ENCODE results near the gene ACTR10. TPM values are rescaled to one million over a fixed set of nuclear protein-coding genes. Genes with fewer than 3 reads are reported as not detected.

Gene ACTR10
- 14.8 and 37.6 TPM in 2 replicates for total RNA-seq (2011; cell fraction: chromatin; rRNA removed; ENCODE audit: low replicate concordance)
- total RNA-seq (2011; cell fraction: nucleolus; rRNA removed) = 12.3 and 13.6 TPM in 2 replicates
- 18.2 and 18.4 TPM in 2 replicates for total RNA-seq (2011; cell fraction: nucleoplasm; rRNA removed)
- total RNA-seq (2014; rRNA removed) (20.5 and 22.0 TPM in 2 replicates), total RNA-seq (2014; rRNA removed; fragmentation: Illumina TruSeq; extraction: Trizol) (34.1 and 45.6 TPM in 2 replicates), total RNA-seq (2015; rRNA removed; fragmentation: Illumina TruSeq; extraction: Trizol) (22.2 and 23.2 TPM in 2 replicates), total RNA-seq (2021) (25.9 and 27.4 TPM in 2 replicates), polyA plus RNA-seq (2011; rRNA removed) (54.6 and 66.1 TPM in 2 replicates), polyA plus RNA-seq (2014; fragmentation: Illumina TruSeq; extraction: Trizol) (37.1 and 46.7 TPM in 2 replicates), polyA plus RNA-seq (2014; fragmentation: Nextera tagmentation; extraction: Ambion mirVana) (10 to 100 TPM; 28.6 to 38.1 TPM), polyA plus RNA-seq (2014; rRNA removed) (40.7 and 42.5 TPM in 2 replicates), polyA minus RNA-seq (2011; rRNA and poly(A)+ RNA removed) (18.8 and 24.8 TPM in 2 replicates), Bru-seq, nascent RNA (percentile 67 among the genes with signal in this experiment), BruChase-seq, experiment 1, labeled RNA remaining after a 2-hour chase (percentile 76 among the genes with signal in this experiment), BruChase-seq, experiment 2, labeled RNA remaining after a 6-hour chase (percentile 76 among the genes with signal in this experiment)
- 6.4 and 14.7 TPM in 2 replicates for polyA plus RNA-seq (2011; cell fraction: cytosol; rRNA removed)
- 8.7 and 17.0 TPM in 2 replicates for polyA plus RNA-seq (2011; cell fraction: nucleus; rRNA removed)
- 27.7 and 46.9 TPM in 2 replicates for polyA plus RNA-seq (2012)
- polyA minus RNA-seq (2011; cell fraction: cytosol; rRNA and poly(A)+ RNA removed) = 14.9 and 22.2 TPM in 2 replicates
- polyA minus RNA-seq (2011; cell fraction: nucleus; rRNA and poly(A)+ RNA removed) = 9.4 and 14.4 TPM in 2 replicates
- long read RNA-seq, experiment 1, transcript ACTR10-201 (13 exons, 2,419 nt) = major isoform, 87 of 100 reads
- long read RNA-seq, experiment 1, partial matches to known transcripts = 9 of 100 reads
- long read RNA-seq, experiment 1, other reads (novel, unspliced or antisense) = 2 of 100 reads
- long read RNA-seq, experiment 2, transcript ACTR10-201 (13 exons, 2,419 nt) = major isoform, 15 of 21 reads
- long read RNA-seq, experiment 2, partial matches to known transcripts = 3 of 21 reads
- long read RNA-seq, experiment 2, other reads (novel, unspliced or antisense) = 2 of 21 reads
- long read RNA-seq, experiment 3, transcript ACTR10-201 (13 exons, 2,419 nt) = major isoform, 42 of 47 reads
- long read RNA-seq, experiment 3, partial matches to known transcripts = 1 of 47 reads
- long read RNA-seq, experiment 3, other reads (novel, unspliced or antisense) = 2 of 47 reads

DNA sequence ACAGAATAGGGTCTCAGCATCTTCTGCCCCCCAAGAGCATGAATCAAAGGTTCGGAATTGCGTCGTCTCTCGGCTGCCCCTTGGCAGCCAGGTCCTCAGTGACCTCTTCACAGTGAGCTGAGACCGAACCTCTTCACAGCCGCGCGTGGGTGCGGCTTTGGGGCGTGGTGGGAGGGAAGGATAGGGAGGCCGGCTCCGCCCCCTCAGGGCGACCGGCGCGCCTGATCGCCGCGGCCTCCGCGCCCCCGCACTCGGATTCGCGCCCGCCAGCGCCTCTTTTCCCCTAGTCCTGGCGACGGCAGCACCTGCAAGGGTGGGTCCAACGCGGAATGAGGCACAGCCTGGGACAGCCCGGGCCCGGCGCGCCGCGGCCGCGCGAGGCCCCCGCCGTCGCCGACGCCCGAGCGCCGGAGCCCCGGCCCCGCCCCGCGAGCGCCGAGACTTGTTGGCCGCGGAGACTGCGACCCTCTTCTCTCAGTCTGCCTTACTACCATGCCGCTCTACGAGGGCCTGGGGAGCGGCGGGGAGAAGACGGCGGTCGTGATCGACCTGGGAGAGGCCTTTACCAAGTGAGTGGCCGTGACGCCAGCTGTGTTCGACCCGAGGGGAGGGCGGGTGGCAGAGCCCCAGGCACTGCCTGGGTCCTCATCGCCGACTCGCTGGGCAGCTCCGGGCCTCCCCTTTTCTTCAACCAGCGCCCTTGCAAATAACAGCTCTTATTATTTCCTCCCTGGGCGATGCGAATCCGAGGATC is at the start of gene ACTR10:
Gene ACTR10, plus strand, starts transcription at position 424 of the 754 bp plus-strand sequence. Its CDS starts 69 bp downstream, at position 493.
- H3K4me3 ChIP-seq = peak within 1 kb of the TSS; percentile 69
- H3K9ac ChIP-seq (ENCODE audit: insufficient read depth in 1 of 2, low read depth in 2 of 2, low read length in 2 of 2) = peak within 1 kb of the TSS; percentile 78 to 96
- no peaks in the 10 kb centered on the region for H3K27me3 ChIP-seq (ENCODE audit: control insufficient read depth in 2 of 2, insufficient read depth in 2 of 2, low read length in 2 of 2)
- no TSS peak for BruUV-seq (replicated peaks)
- ATAC-seq (peak; percentile 95), DNase-seq (ENCODE audit: extremely low read depth in 1 of 4, low spot score in 3 of 4) (peak; percentile 84 to 93 (median 85)), FAIRE-seq (peak; percentile 74)
- H3K9me3 ChIP-seq (replicated peaks; ENCODE audit: control insufficient read depth, insufficient read depth, low read depth, low read length) = no peaks in the 10 kb centered on the region
- intact Hi-C loops (cut with micrococcal nuclease) = loop anchor here (2.0 to 5.0 kb wide), 2 partner anchors 45 to 97 kb away; partner anchors contain the start of genes ARID4A and PSMA3
- H3K27ac ChIP-seq (ENCODE audit: extremely low read depth, low read depth, low read length) = peak within 1 kb of the TSS; percentile 79
- no peaks in the 10 kb centered on the region for H3K9me1 ChIP-seq (ENCODE audit: control insufficient read depth, insufficient read depth, low read length)
- peak within 1 kb of the TSS; percentile 84 for H3K4me2 ChIP-seq (ENCODE audit: insufficient read depth, low read length)
- WGBS (ENCODE audit: insufficient coverage, low coverage, missing lambda C conversion rate) = 0% methylated on average over 25 of the region's 78 CpGs
- in situ Hi-C loops (cut with MboI) = no loop called here
- ChIA-PET POLR2A (interaction anchor here (0.6 to 1.0 kb wide), 2 partner anchors 45 to 91 kb away, joined by 3 read pairs; partner anchors contain the start of gene PSMA3), CTCF (ENCODE audit: low intra/inter-chr PET ratio) (no interaction called here)
- H4K20me1 ChIP-seq (replicated peaks; ENCODE audit: control insufficient read depth, insufficient read depth, low read length) = no peaks in the 10 kb centered on the region
- peak within 1 kb of the TSS; percentile 93 for H2AFZ ChIP-seq (ENCODE audit: low read depth, low read length)
- peaks cover 22% of the 10 kb centered on the region for H3K79me2 ChIP-seq (ENCODE audit: control insufficient read depth, insufficient read depth, low read length)
- peaks cover 0 to 10% of the 10 kb centered on the region in 2 experiments; a peak in 3 of 5 replicates for H3K4me1 ChIP-seq (replicated peaks in 1 of 2; ENCODE audit: control insufficient read depth in 2 of 2, insufficient read depth in 2 of 2, low read length in 2 of 2)
- H3K36me3 ChIP-seq (ENCODE audit: control insufficient read depth, insufficient read depth, low read length) = peaks cover 6% of the 10 kb centered on the region; the same call in 1 of the 3 replicates
- TF ChIP-seq JUN (IDR thresholded peaks at IDR 0.05; ENCODE audit: borderline replicate concordance, low read depth, low read length) (no peak), JUN (CRISPR knock-in tag; IDR thresholded peaks at IDR 0.05; ENCODE audit: borderline replicate concordance) (no peak), MTF1 (CRISPR knock-in tag; IDR thresholded peaks at IDR 0.05; ENCODE audit: borderline replicate concordance) (no peak), SREBF1 (IDR thresholded peaks at IDR 0.05; ENCODE audit: borderline replicate concordance, low read depth, low read length) (no peak), TBP (optimal IDR thresholded peaks at IDR 0.05; ENCODE audit: low read depth, low read length) (peak; percentile 42), SMAD4 (CRISPR knock-in tag; conservative IDR thresholded peaks at IDR 0.05) (peak; percentile 64; the same call in 1 of the 2 replicates), ZNF282 (CRISPR knock-in tag; IDR thresholded peaks at IDR 0.05) (no peak), POLR2G (IDR thresholded peaks at IDR 0.05; ENCODE audit: low read depth, low read length) (peak; percentile 79), NRF1 (conservative IDR thresholded peaks at IDR 0.05 in 1 of 2, IDR thresholded peaks at IDR 0.05 in 1 of 2) (peak; percentile 62 to 70; a peak in 3 of 4 replicates), POLR2AphosphoS5 (IDR thresholded peaks at IDR 0.05; ENCODE audit: control insufficient read depth, insufficient read depth, low read depth, low read length) (peak; percentile 18; the same call in 1 of the 2 replicates), FOXP1 (CRISPR knock-in tag; IDR thresholded peaks at IDR 0.05) (peak; percentile 54; the same call in 1 of the 2 replicates), ZNF41 (CRISPR knock-in tag; conservative IDR thresholded peaks at IDR 0.05) (no peak)
- TF ChIP-seq, protein P1, sequence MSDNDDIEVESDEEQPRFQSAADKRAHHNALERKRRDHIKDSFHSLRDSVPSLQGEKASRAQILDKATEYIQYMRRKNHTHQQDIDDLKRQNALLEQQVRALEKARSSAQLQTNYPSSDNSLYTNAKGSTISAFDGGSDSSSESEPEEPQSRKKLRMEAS (CRISPR knock-in tag; IDR thresholded peaks at IDR 0.05) = peak; percentile 47
- TF ChIP-seq, protein P2, sequence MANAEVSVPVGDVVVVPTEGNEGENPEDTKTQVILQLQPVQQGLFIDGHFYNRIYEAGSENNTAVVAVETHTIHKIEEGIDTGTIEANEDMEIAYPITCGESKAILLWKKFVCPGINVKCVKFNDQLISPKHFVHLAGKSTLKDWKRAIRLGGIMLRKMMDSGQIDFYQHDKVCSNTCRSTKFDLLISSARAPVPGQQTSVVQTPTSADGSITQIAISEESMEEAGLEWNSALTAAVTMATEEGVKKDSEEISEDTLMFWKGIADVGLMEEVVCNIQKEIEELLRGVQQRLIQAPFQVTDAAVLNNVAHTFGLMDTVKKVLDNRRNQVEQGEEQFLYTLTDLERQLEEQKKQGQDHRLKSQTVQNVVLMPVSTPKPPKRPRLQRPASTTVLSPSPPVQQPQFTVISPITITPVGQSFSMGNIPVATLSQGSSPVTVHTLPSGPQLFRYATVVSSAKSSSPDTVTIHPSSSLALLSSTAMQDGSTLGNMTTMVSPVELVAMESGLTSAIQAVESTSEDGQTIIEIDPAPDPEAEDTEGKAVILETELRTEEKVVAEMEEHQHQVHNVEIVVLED (CRISPR knock-in tag; IDR thresholded peaks at IDR 0.05) = peak; percentile 78
